ENCODE measurements around the gene ING5. TPM values are rescaled to one million over a fixed set of nuclear protein-coding genes. Genes with fewer than 3 reads are reported as not detected.

Gene ING5
- total RNA-seq, 2 experiments from 2014 or later = 65.4 to 90.9 TPM

GRCh38 chr2:241770185-241770935 lies 68.5 kb downstream of the ING5 start:
- CTCF ChIA-PET (ENCODE audit: unreplicated experiment) = no interaction called here
- Histone ChIP-seq H3K9me3 (ENCODE audit: low read length) (no peaks in the 10 kb centered on the region), H3K9me2 (ENCODE audit: insufficient read depth, low read length) (no peaks in the 10 kb centered on the region), H3K27ac (ENCODE audit: low read depth, low read length, poor library complexity, severe bottlenecking) (no peak overlapping the region), H3K36me3 (ENCODE audit: insufficient read depth, low read length) (no peaks in the 10 kb centered on the region), H3K4me2 (ENCODE audit: low read length) (no peak overlapping the region), H3K4me3 (ENCODE audit: low read depth, low read length, poor library complexity, severe bottlenecking) (no peak overlapping the region), H3K79me2 (ENCODE audit: insufficient read depth, low read depth, low read length) (no peaks in the 10 kb centered on the region), H3K4me1 (ENCODE audit: insufficient read depth, low read length, poor library complexity, severe bottlenecking) (no peaks in the 10 kb centered on the region), H4K20me1 (ENCODE audit: insufficient read depth, low read length) (no peaks in the 10 kb centered on the region), H2AFZ (ENCODE audit: low read length) (no peak overlapping the region)
- no peak for DNase-seq (ENCODE audit: low spot score)
- TF ChIP-seq EZH2phosphoT487 (IDR thresholded peaks at IDR 0.05; ENCODE audit: borderline replicate concordance, low read depth, low read length) = no peak
- no peak for TF ChIP-seq CTCF (conservative IDR thresholded peaks at IDR 0.05; ENCODE audit: low read length)
- intact Hi-C loops (cut with micrococcal nuclease; ENCODE audit: unreplicated experiment) = no loop called here
- BruUV-seq (replicated peaks) = no TSS peak
- POLR2A ChIA-PET = no interaction called here

- no peaks in the 10 kb centered on the region for H3K9me2 ChIP-seq (ENCODE audit: insufficient read depth, low read length)
- H3K4me2 ChIP-seq (ENCODE audit: low read length) = no peak overlapping the region
- no peaks in the 10 kb centered on the region for H3K9me3 ChIP-seq (ENCODE audit: low read length)
- no peaks in the 10 kb centered on the region for H3K36me3 ChIP-seq (ENCODE audit: insufficient read depth, low read length)
- intact Hi-C loops (cut with micrococcal nuclease; ENCODE audit: unreplicated experiment) = no loop called here
- H2AFZ ChIP-seq (ENCODE audit: low read length) = no peak overlapping the region
- TF ChIP-seq CTCF (conservative IDR thresholded peaks at IDR 0.05; ENCODE audit: low read length) (no peak), EZH2phosphoT487 (IDR thresholded peaks at IDR 0.05; ENCODE audit: borderline replicate concordance, low read depth, low read length) (no peak)
- BruUV-seq (replicated peaks) = no TSS peak
- H4K20me1 ChIP-seq (ENCODE audit: insufficient read depth, low read length) = no peaks in the 10 kb centered on the region
- no peaks in the 10 kb centered on the region for H3K4me1 ChIP-seq (ENCODE audit: insufficient read depth, low read length, poor library complexity, severe bottlenecking)
- ChIA-PET CTCF (ENCODE audit: unreplicated experiment) (no interaction called here), POLR2A (no interaction called here)
- no peak overlapping the region for H3K27ac ChIP-seq (ENCODE audit: low read depth, low read length, poor library complexity, severe bottlenecking)
- H3K4me3 ChIP-seq (ENCODE audit: low read depth, low read length, poor library complexity, severe bottlenecking) = no peak overlapping the region
- DNase-seq (ENCODE audit: low spot score) = no peak
- H3K79me2 ChIP-seq (ENCODE audit: insufficient read depth, low read depth, low read length) = no peaks in the 10 kb centered on the region
Observed at GRCh38 chr2:241770936-241771285, 69.1 kb downstream of the ING5 start.

GRCh38 chr2:241771286-241772062 lies 69.6 kb downstream of the ING5 start:
- H3K9me3 ChIP-seq (ENCODE audit: low read length) = no peaks in the 10 kb centered on the region
- ChIA-PET POLR2A (interaction anchor here (0.6 kb wide), 1 partner anchor 13 kb away, joined by 3 read pairs; no protein-coding TSS in a partner anchor), CTCF (ENCODE audit: unreplicated experiment) (no interaction called here)
- no peaks in the 10 kb centered on the region for H3K36me3 ChIP-seq (ENCODE audit: insufficient read depth, low read length)
- H2AFZ ChIP-seq (ENCODE audit: low read length) = no peak overlapping the region
- H3K27ac ChIP-seq (ENCODE audit: low read depth, low read length, poor library complexity, severe bottlenecking) = no peak overlapping the region
- BruUV-seq (replicated peaks) = no TSS peak
- no peak overlapping the region for H3K4me3 ChIP-seq (ENCODE audit: low read depth, low read length, poor library complexity, severe bottlenecking)
- no peaks in the 10 kb centered on the region for H3K9me2 ChIP-seq (ENCODE audit: insufficient read depth, low read length)
- intact Hi-C loops (cut with micrococcal nuclease; ENCODE audit: unreplicated experiment) = no loop called here
- no peak for TF ChIP-seq CTCF (conservative IDR thresholded peaks at IDR 0.05; ENCODE audit: low read length)
- no peak for TF ChIP-seq EZH2phosphoT487 (IDR thresholded peaks at IDR 0.05; ENCODE audit: borderline replicate concordance, low read depth, low read length)
- no peak overlapping the region for H3K4me2 ChIP-seq (ENCODE audit: low read length)
- H3K4me1 ChIP-seq (ENCODE audit: insufficient read depth, low read length, poor library complexity, severe bottlenecking) = no peaks in the 10 kb centered on the region
- DNase-seq (ENCODE audit: low spot score) = no peak
- H4K20me1 ChIP-seq (ENCODE audit: insufficient read depth, low read length) = no peaks in the 10 kb centered on the region
- no peaks in the 10 kb centered on the region for H3K79me2 ChIP-seq (ENCODE audit: insufficient read depth, low read depth, low read length)

Data from OCI-LY7 (cell line).